Anterior cingulate cortex (tissue), 58 donors: Measurements from ENCODE around the gene SLC7A8.

Experiments
- DNase-seq, 58 donors: peaks; one replicate each; lab custom pipeline; 2025; lab: John Stamatoyannopoulos, UW

Gene SLC7A8

GRCh38 chr14:23076785-23077408 is 106.6 kb downstream of the SLC7A8 start:
- DNase-seq, result no peak
